Stimulated activated CD4-positive, alpha-beta T cell treated with anti-CD3 and anti-CD28 coated beads, Interleukin-2, amount 100 ng/mL, for 48 hours (primary cell): ENCODE results near the gene BUD31.
"Not testable (repeated sequence)": the region's sequence is repeated elsewhere in the genome, so short reads cannot be mapped to it uniquely, and the experiment has no call there.

Source experiments
- DNase-seq, 2 donors: peaks; one replicate each; pipeline ENCODE4 v3.0.0-alpha.2; 2020

The BUD31 gene

GRCh38 chr7:99402854-99403253 is 5.9 kb upstream of the BUD31 start:
- no peak for DNase-seq

- no peak for DNase-seq
These were observed 5.0 kb upstream of the BUD31 start for GRCh38 chr7:99403764-99404163.

- DNase-seq: no peak
These were observed 4.4 kb upstream of the BUD31 start for GRCh38 chr7:99404235-99404976.

- DNase-seq: no peak
These were observed 3.8 kb upstream of the BUD31 start for GRCh38 chr7:99404977-99405320.

- no peak for DNase-seq
These were observed 2.2 kb upstream of the BUD31 start for GRCh38 chr7:99406557-99406956.

- DNase-seq: peak; percentile 32 to 33
These were observed 844 bp upstream of the BUD31 start for GRCh38 chr7:99407872-99408378.

- DNase-seq: no peak
These were observed 413 bp downstream of the BUD31 start for GRCh38 chr7:99409192-99409572.

- no peak for DNase-seq
These were observed 1.0 kb downstream of the BUD31 start for GRCh38 chr7:99409806-99410205.

- DNase-seq: no peak
These were observed 1.9 kb downstream of the BUD31 start for GRCh38 chr7:99410635-99411034.

- not testable (repeated sequence) for DNase-seq
These were observed 6.9 kb downstream of the BUD31 start for GRCh38 chr7:99415513-99416127.

GRCh38 chr7:99418260-99418659 is 9.5 kb downstream of the BUD31 start:
- DNase-seq: no peak

GRCh38 chr7:99419323-99420021 is 10.7 kb downstream of the BUD31 start:
- DNase-seq: no peak

- DNase-seq: no peak
These were observed 11.4 kb downstream of the BUD31 start for GRCh38 chr7:99420213-99420612.

GRCh38 chr7:99420986-99421385 is 12.2 kb downstream of the BUD31 start:
- DNase-seq: no peak

- DNase-seq: no peak
These were observed 13.4 kb downstream of the BUD31 start for GRCh38 chr7:99422186-99422585.

GRCh38 chr7:99422625-99423024 is 13.9 kb downstream of the BUD31 start:
- no peak for DNase-seq

GRCh38 chr7:99424932-99425730 is 16.4 kb downstream of the BUD31 start:
- no peak for DNase-seq

- DNase-seq: no peak
These were observed 20.3 kb downstream of the BUD31 start for GRCh38 chr7:99428972-99429566.

GRCh38 chr7:99429756-99430155 is 21.0 kb downstream of the BUD31 start:
- DNase-seq: no peak

- DNase-seq: not testable (repeated sequence)
These were observed 23.2 kb downstream of the BUD31 start for GRCh38 chr7:99431756-99432540.

- no peak for DNase-seq
These were observed 24.4 kb downstream of the BUD31 start for GRCh38 chr7:99433158-99433557.
